HepG2 (cell line): ENCODE data around the gene MAP2K1. TPM values are rescaled to one million over a fixed set of nuclear protein-coding genes. Genes with fewer than 3 reads are reported as not detected.

Source experiments
- ATAC-seq: fragments of 200-7000 bp; cut with Tn5 transposase; 3 replicates; pipeline ENCODE4 v1.9.1; 2020; ENCODE audit warnings: mild to moderate bottlenecking, moderate library complexity
- BruUV-seq: library from RNA; stranded (reverse); fragments of 400-500 nt; replicated peaks from 2 replicates; lab custom pipeline; 2021; lab: Mats Ljungman, UMichigan
- CTCF ChIA-PET: fragments of 300-600 bp; formaldehyde crosslinking; extraction: SDS; loops from one replicate; lab custom pipeline; 2021; ENCODE audit warnings: low total read pairs, inconsistent platforms, low intra/inter-chr PET ratio; lab: Yijun Ruan, JAX
- POLR2A ChIA-PET: fragments of 350-600 bp; sonication (Branson Sonifier 250); formaldehyde crosslinking; loops from one replicate; lab custom pipeline; 2020; ENCODE audit warnings: antibody characterized with exemption, inconsistent platforms; lab: Yijun Ruan, JAX
- DNase-seq: peaks from one replicate; pipeline ENCODE4 v3.0.0-alpha.2; 2015; ENCODE audit warnings: low spot score
- FAIRE-seq: peaks from 3 replicates; lab custom pipeline; 2011; peaks lifted over from hg19 to GRCh38; lab: Jason Lieb, UNC
- H2AFZ ChIP-seq: one replicate; pipeline ENCODE4 v1.6.1; 2011; ENCODE audit warnings: low read length, inconsistent platforms
- H3K27ac ChIP-seq: fragments of 300-600 bp; 3 replicates; pipeline ENCODE4 v1.8.0; 2011; ENCODE audit warnings: mixed run types, mild to moderate bottlenecking, mixed read lengths, low read length, inconsistent platforms; ENCODE audit not compliant: insufficient read depth; ENCODE audit errors: extremely low read length
- H3K27me3 ChIP-seq, 2 experiments: fragments of 200-600 bp in 1 of 2; 2 replicates in 1 of 2; 3 replicates in 1 of 2; pipeline versions ENCODE4 v1.6.0 to v1.8.0; 2011; ENCODE audit warnings: low read length in 2 of 2, mild to moderate bottlenecking in 2 of 2, moderate library complexity in 2 of 2, inconsistent platforms in 1 of 2; ENCODE audit not compliant: insufficient read depth in 2 of 2, control insufficient read depth in 1 of 2
- H3K36me3 ChIP-seq, 2 experiments: fragments of 200-600 bp in 1 of 2; replicated peaks in 1 of 2; 2 replicates in 1 of 2; 3 replicates in 1 of 2; pipeline versions ENCODE4 v1.5.1 to v1.8.0; 2011; ENCODE audit warnings: low read length in 2 of 2, inconsistent platforms in 1 of 2; ENCODE audit not compliant: insufficient read depth in 2 of 2, control insufficient read depth in 1 of 2
- H3K4me1 ChIP-seq: 2 replicates; pipeline ENCODE4 v1.5.1; 2012; ENCODE audit warnings: low read length, inconsistent platforms; ENCODE audit not compliant: insufficient read depth
- H3K4me2 ChIP-seq: 2 replicates; pipeline ENCODE4 v1.6.0; 2011; ENCODE audit warnings: low read depth, low read length, inconsistent platforms
- H3K4me3 ChIP-seq, 3 experiments: fragments of 200-600 bp in 1 of 3; sonication (generic), shearing (Covaris generic) in 1 of 3; replicated peaks in 1 of 3; 2 replicates each; pipeline ENCODE4 v1.5.1; 2011 to 2016; ENCODE audit warnings: low read length in 3 of 3, inconsistent platforms in 2 of 3, low read depth in 2 of 3, mild to moderate bottlenecking in 2 of 3, control low read depth in 1 of 3, mixed read lengths in 1 of 3; ENCODE audit not compliant: insufficient read depth in 1 of 3
- H3K79me2 ChIP-seq: one replicate; pipeline ENCODE4 v1.6.1; 2011; ENCODE audit warnings: low read length, inconsistent platforms; ENCODE audit not compliant: insufficient read depth
- H3K9ac ChIP-seq: 2 replicates; pipeline ENCODE4 v1.6.0; 2011; ENCODE audit warnings: mild to moderate bottlenecking, low read depth, low read length, inconsistent platforms; ENCODE audit not compliant: insufficient read depth
- H3K9me3 ChIP-seq: 2 replicates; pipeline ENCODE4 v1.5.1; 2012; ENCODE audit warnings: mild to moderate bottlenecking, low read length
- H4K20me1 ChIP-seq: 2 replicates; pipeline ENCODE4 v1.6.0; 2011; ENCODE audit warnings: inconsistent platforms, mild to moderate bottlenecking, low read length, moderate library complexity; ENCODE audit not compliant: insufficient read depth
- DR1 ChIP-seq: sonication (generic); formaldehyde crosslinking; IDR thresholded peaks from 2 replicates; pipeline ENCODE4 v1.8.0; 2021; ENCODE audit warnings: mild to moderate bottlenecking, missing genetic modification reagents, inconsistent platforms
- HDAC1 ChIP-seq: sonication (generic); formaldehyde crosslinking; IDR thresholded peaks from 2 replicates; pipeline ENCODE4 v1.5.1; 2020; ENCODE audit warnings: mild to moderate bottlenecking, missing genetic modification reagents
- HNRNPLL ChIP-seq: fragments of 200-400 bp; formaldehyde crosslinking; IDR thresholded peaks from 2 replicates; pipeline ENCODE4 v1.6.1; 2017; ENCODE audit warnings: mild to moderate bottlenecking, low read depth, low read length; ENCODE audit not compliant: poor library complexity, severe bottlenecking
- IRF2 ChIP-seq: IDR thresholded peaks from 2 replicates; pipeline ENCODE4 v1.6.1; 2018; ENCODE audit warnings: missing genetic modification reagents, missing compliant biosample characterization
- JUND ChIP-seq: sonication (generic); formaldehyde crosslinking; IDR thresholded peaks from 2 replicates; pipeline ENCODE4 v1.8.0; 2022; ENCODE audit warnings: mild to moderate bottlenecking, missing genetic modification reagents
- KDM2A ChIP-seq: sonication (generic); formaldehyde crosslinking; IDR thresholded peaks from 2 replicates; pipeline ENCODE4 v1.4.0; 2020; ENCODE audit warnings: low read depth, missing genetic modification reagents, borderline replicate concordance
- PRPF4 ChIP-seq: fragments of 200-400 bp; formaldehyde crosslinking; IDR thresholded peaks from 2 replicates; pipeline ENCODE4 v1.6.1; 2016; ENCODE audit warnings: low read length, low read depth; ENCODE audit not compliant: poor library complexity, severe bottlenecking
- SAP130 ChIP-seq: IDR thresholded peaks from 2 replicates; pipeline ENCODE4 v1.6.1; 2016; ENCODE audit warnings: low read depth
- SOX13 ChIP-seq, 3 experiments: fragments of 450-650 bp in 1 of 3; sonication (generic) in 1 of 3; formaldehyde crosslinking in 1 of 3; IDR thresholded peaks in 2 of 3; conservative IDR thresholded peaks in 1 of 3; 2 replicates each; pipeline versions ENCODE4 v1.5.0 to v1.6.1; 2016 to 2020; ENCODE audit warnings: antibody characterized with exemption in 1 of 3, mild to moderate bottlenecking in 1 of 3, missing compliant biosample characterization in 1 of 3, missing genetic modification reagents in 1 of 3, moderate library complexity in 1 of 3
- XBP1 ChIP-seq: sonication (generic); formaldehyde crosslinking; IDR thresholded peaks from 2 replicates; pipeline ENCODE4 v1.5.0; 2020; ENCODE audit warnings: missing genetic modification reagents
- ZNF235 ChIP-seq: sonication (generic); formaldehyde crosslinking; IDR thresholded peaks from 2 replicates; pipeline ENCODE4 v1.8.1; 2023; ENCODE audit warnings: mild to moderate bottlenecking, missing genetic modification reagents, borderline replicate concordance
- ZNF788 ChIP-seq: sonication (generic); formaldehyde crosslinking; IDR thresholded peaks from 2 replicates; pipeline ENCODE4 v1.5.0; 2020; ENCODE audit warnings: mild to moderate bottlenecking, missing genetic modification reagents, borderline replicate concordance
- WGBS: methylation state at CpG from one replicate; pipeline ENCODE4 v1.1.6; 2017; ENCODE audit warnings: low lambda C conversion rate; 5-methylcytosine and 5-hydroxymethylcytosine counted together
- in situ Hi-C: cut with HindIII; loops from 2 replicates; pipeline ENCODE4 v1.10.0; 2017; ENCODE audit warnings: low pct_unique_long_range_greater_than_20kb; ENCODE audit not compliant: extremely low pct_ligation_motif_present
- intact Hi-C: fragments of 100-400 bp; cut with micrococcal nuclease; formaldehyde crosslinking; loops from one replicate; pipeline ENCODE4 v1.10.0; 2022; ENCODE audit not compliant: unreplicated experiment
- polyA plus RNA-seq, 8 experiments: library from polyadenylated mRNA; depleted of rRNA in 3 of 8; stranded (reverse) in 7 of 8; unstranded in 1 of 8; fragments of >200 nt; fragmentation: Illumina TruSeq in 4 of 8; extraction: Trizol in 4 of 8; gene quantifications; 2 replicates each; pipeline versions ENCODE4 v1.2.1 to v1.2.3, GENCODE V29; 2011 to 2016; ENCODE audit warnings: low read depth in 4 of 8, missing spikeins in 1 of 8, mixed read lengths in 1 of 8; ENCODE audit not compliant: insufficient read depth in 1 of 8
- total RNA-seq, 5 experiments: library from RNA; depleted of rRNA; stranded (reverse); fragments of >200 nt; fragmentation: Illumina TruSeq; extraction: Trizol; gene quantifications; 2 replicates each; pipeline ENCODE4 v1.2.3, GENCODE V29; 2016; ENCODE audit warnings: low read depth in 1 of 5
- TF ChIP-seq, protein P1 (sequence below): sonication (generic); formaldehyde crosslinking; IDR thresholded peaks from 2 replicates; pipeline ENCODE4 v1.8.1; 2023; ENCODE audit warnings: mild to moderate bottlenecking, inconsistent platforms, moderate library complexity, missing genetic modification reagents, borderline replicate concordance
- TF ChIP-seq, protein P2 (sequence below): sonication (generic); formaldehyde crosslinking; IDR thresholded peaks from 2 replicates; pipeline ENCODE4 v1.4.0; 2020; ENCODE audit warnings: missing genetic modification reagents, low read depth, mild to moderate bottlenecking, borderline replicate concordance

Gene MAP2K1
- total and polyA plus RNA-seq, 2 of the 13 experiments (the other 11 are each of a cell fraction or from before 2014, with no cell fraction given), result 24.1 to 49.2 TPM

DNA sequence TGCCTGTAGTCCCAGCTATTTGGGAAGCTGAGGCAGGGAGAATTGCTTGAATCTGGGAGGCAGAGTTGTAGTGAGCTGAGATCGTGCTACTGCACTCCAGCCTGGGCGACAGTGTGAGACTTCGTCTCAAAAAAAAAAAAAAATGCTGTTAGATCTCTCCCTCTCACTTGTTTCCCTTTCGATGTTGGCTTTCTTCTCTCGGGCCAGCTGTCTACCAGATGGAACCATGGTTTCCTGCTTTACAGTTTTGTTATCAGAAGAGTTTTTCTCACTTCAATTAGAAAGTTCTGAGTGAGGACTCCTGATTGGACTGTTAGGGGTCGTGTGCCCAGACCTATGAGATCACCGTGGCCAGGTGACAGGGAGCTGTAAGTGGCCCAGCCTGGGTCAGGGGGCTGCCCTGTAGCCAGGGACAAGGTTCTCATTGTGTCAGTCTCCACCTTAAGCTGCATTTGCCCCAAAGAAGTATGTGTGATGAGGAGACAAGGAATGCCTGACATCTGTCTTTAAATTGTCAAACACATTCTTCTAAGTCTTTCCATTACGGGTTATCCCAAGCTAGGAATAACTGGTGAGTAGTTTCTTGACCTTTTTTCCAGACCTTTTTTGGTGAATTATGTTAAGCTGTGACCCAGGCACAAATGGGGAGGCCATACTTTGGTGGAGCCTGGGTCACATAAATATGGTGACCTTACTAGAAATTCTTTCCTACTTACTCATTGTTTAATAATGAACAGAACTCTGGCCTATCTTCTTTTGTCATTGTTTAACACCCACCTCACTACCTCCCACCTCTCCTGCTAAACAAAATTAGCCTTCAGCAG is 85.7 kb downstream of the MAP2K1 start:
- H3K79me2 ChIP-seq, result no peaks in the 10 kb centered on the region
- intact Hi-C loops, result no loop called here
- 89% methylated on average over 6 of the region's 8 CpGs for WGBS
- peaks cover 23% of the 10 kb centered on the region for H3K4me1 ChIP-seq
- DNase-seq (peak; percentile 35), ATAC-seq (peak; percentile 67), FAIRE-seq (no peak)
- in situ Hi-C loops, result no loop called here
- no TSS peak for BruUV-seq
- POLR2A ChIA-PET, result interaction anchor here (1.4 kb wide), 1 partner anchor 22 kb away, joined by 3 read pairs; no protein-coding TSS in a partner anchor
- H4K20me1 ChIP-seq, result no peaks in the 10 kb centered on the region
- peaks cover 1 to 6% of the 10 kb centered on the region in 2 experiments; a peak in 2 of 5 replicates for H3K36me3 ChIP-seq
- H2AFZ ChIP-seq, result no peak overlapping the region
- H3K27ac ChIP-seq, result no peak overlapping the region
- no peaks in the 10 kb centered on the region for H3K9me3 ChIP-seq
- H3K9ac ChIP-seq, result no peak overlapping the region
- no peak for TF ChIP-seq HNRNPLL
- no peak for TF ChIP-seq XBP1 (CRISPR knock-in tag)
- TF ChIP-seq SOX13 (IDR thresholded peaks at IDR 0.05), result no peak
- TF ChIP-seq SOX13 (CRISPR knock-in tag; conservative IDR thresholded peaks at IDR 0.05 in 1 of 2, IDR thresholded peaks at IDR 0.05 in 1 of 2), result peak in 1 of 2 experiments; percentile 13; a peak in 1 of 4 replicates
- TF ChIP-seq SAP130 (CRISPR knock-in tag), result peak; percentile 13; the same call in 1 of the 2 replicates
- no peak overlapping the region for H3K4me3 ChIP-seq
- H3K4me2 ChIP-seq, result no peak overlapping the region
- no peaks in the 10 kb centered on the region for H3K27me3 ChIP-seq
- CTCF ChIA-PET, result no interaction called here

DNA sequence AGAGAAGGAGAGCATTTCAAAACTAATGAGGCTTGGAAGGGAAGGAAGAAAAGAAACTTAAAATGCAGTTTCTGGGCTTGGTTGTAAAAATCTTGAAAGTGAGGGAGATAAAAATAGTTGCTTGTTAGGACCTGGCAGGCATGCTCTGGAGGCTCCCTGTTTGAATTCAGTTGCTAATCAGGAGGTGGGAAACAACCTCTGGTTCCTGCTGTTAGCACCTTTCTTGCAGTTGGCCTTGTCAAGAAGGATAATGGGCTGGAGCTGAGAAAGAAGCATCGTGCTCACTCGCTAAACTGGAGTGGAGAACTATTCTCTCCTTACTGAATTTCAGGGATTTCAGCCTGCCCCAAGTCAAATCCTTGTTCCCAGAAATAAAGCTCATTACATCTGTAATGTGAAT is 87.4 kb downstream of the MAP2K1 start:
- Histone ChIP-seq H3K4me3 (no peak overlapping the region), H3K9me3 (no peaks in the 10 kb centered on the region), H3K27ac (no peak overlapping the region), H3K4me1 (peaks cover 15% of the 10 kb centered on the region), H3K36me3 (peaks cover 1 to 3% of the 10 kb centered on the region in 2 experiments; a peak in 1 of 5 replicates), H3K79me2 (no peaks in the 10 kb centered on the region), H3K9ac (no peak overlapping the region), H3K4me2 (no peak overlapping the region), H2AFZ (no peak overlapping the region), H3K27me3 (no peaks in the 10 kb centered on the region), H4K20me1 (no peaks in the 10 kb centered on the region)
- FAIRE-seq (no peak), DNase-seq (no peak), ATAC-seq (no peak)
- ChIA-PET CTCF (no interaction called here), POLR2A (no interaction called here)
- TF ChIP-seq ZNF235 (CRISPR knock-in tag) (no peak), JUND (no peak), KDM2A (CRISPR knock-in tag) (no peak), HDAC1 (CRISPR knock-in tag) (no peak), PRPF4 (no peak), ZNF788 (CRISPR knock-in tag) (no peak), IRF2 (CRISPR knock-in tag) (no peak), DR1 (CRISPR knock-in tag) (no peak)
- TF ChIP-seq, protein P1, sequence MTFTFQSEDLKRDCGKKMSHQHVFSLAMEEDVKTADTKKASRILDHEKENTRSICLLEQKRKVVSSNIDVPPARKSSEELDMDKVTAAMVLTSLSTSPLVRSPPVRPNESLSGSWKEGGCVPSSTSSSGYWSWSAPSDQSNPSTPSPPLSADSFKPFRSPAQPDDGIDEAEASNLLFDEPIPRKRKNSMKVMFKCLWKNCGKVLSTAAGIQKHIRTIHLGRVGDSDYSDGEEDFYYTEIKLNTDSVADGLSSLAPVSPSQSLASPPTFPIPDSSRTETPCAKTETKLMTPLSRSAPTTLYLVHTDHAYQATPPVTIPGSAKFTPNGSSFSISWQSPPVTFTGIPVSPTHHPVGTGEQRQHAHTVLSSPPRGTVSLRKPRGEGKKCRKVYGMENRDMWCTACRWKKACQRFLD (CRISPR knock-in tag), result no peak
- TF ChIP-seq, protein P2, sequence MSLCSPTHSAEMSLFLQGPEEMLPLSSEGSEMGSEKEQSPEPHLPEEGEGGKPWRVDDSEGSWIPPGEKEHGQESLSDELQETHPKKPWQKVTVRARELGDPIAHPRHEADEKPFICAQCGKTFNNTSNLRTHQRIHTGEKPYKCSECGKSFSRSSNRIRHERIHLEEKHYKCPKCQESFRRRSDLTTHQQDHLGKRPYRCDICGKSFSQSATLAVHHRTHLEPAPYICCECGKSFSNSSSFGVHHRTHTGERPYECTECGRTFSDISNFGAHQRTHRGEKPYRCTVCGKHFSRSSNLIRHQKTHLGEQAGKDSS (CRISPR knock-in tag), result no peak
- WGBS, result 92% methylated on average over 2 of the region's 2 CpGs
- in situ Hi-C loops, result no loop called here
- no TSS peak for BruUV-seq
- intact Hi-C loops, result no loop called here
